ENCODE results near the gene ARMH2.

The ARMH2 gene

GRCh38 chr6:24821860-24822444 is 23.2 kb upstream of the ARMH2 start:
- in situ Hi-C loops (cut with MboI; ENCODE audit: low sequenced_read_pairs) = no loop called here

- in situ Hi-C loops (cut with MboI; ENCODE audit: low sequenced_read_pairs) = no loop called here
Observed at GRCh38 chr6:24818346-24818745, 19.6 kb upstream of the ARMH2 start.

GRCh38 chr6:24809728-24810127 is 11.0 kb upstream of the ARMH2 start:
- in situ Hi-C loops (cut with MboI; ENCODE audit: low sequenced_read_pairs) = no loop called here

GRCh38 chr6:24807584-24807983 is 8.9 kb upstream of the ARMH2 start:
- in situ Hi-C loops (cut with MboI; ENCODE audit: low sequenced_read_pairs) = no loop called here

GRCh38 chr6:24802271-24803059 is 3.7 kb upstream of the ARMH2 start:
- in situ Hi-C loops (cut with MboI; ENCODE audit: low sequenced_read_pairs) = no loop called here

- in situ Hi-C loops (cut with MboI; ENCODE audit: low sequenced_read_pairs) = no loop called here
Observed at GRCh38 chr6:24799541-24799915, 811 bp upstream of the ARMH2 start.

GRCh38 chr6:24797596-24798216 is 1.0 kb downstream of the ARMH2 start:
- in situ Hi-C loops (cut with MboI; ENCODE audit: low sequenced_read_pairs) = no loop called here

- in situ Hi-C loops (cut with MboI; ENCODE audit: low sequenced_read_pairs) = no loop called here
Observed at GRCh38 chr6:24796616-24797290, 2.0 kb downstream of the ARMH2 start.

GRCh38 chr6:24795106-24795505 is 3.6 kb downstream of the ARMH2 start:
- in situ Hi-C loops (cut with MboI; ENCODE audit: low sequenced_read_pairs) = no loop called here

- in situ Hi-C loops (cut with MboI; ENCODE audit: low sequenced_read_pairs) = no loop called here
Observed at GRCh38 chr6:24788031-24788665, 10.6 kb downstream of the ARMH2 start.

- in situ Hi-C loops (cut with MboI; ENCODE audit: low sequenced_read_pairs) = no loop called here
Observed at GRCh38 chr6:24780206-24780605, 18.5 kb downstream of the ARMH2 start.

- in situ Hi-C loops (cut with MboI; ENCODE audit: low sequenced_read_pairs) = no loop called here
Observed at GRCh38 chr6:24779416-24780016, 19.2 kb downstream of the ARMH2 start.

- in situ Hi-C loops (cut with MboI; ENCODE audit: low sequenced_read_pairs) = no loop called here
Observed at GRCh38 chr6:24778878-24779277, 19.8 kb downstream of the ARMH2 start.

- in situ Hi-C loops (cut with MboI; ENCODE audit: low sequenced_read_pairs) = no loop called here
Observed at GRCh38 chr6:24778121-24778520, 20.6 kb downstream of the ARMH2 start.

GRCh38 chr6:24777227-24777626 is 21.5 kb downstream of the ARMH2 start:
- in situ Hi-C loops (cut with MboI; ENCODE audit: low sequenced_read_pairs) = no loop called here

GRCh38 chr6:24775520-24776058 is 23.1 kb downstream of the ARMH2 start:
- in situ Hi-C loops (cut with MboI; ENCODE audit: low sequenced_read_pairs) = no loop called here

GRCh38 chr6:24774696-24775519 is 23.8 kb downstream of the ARMH2 start, which contains the start of gene GMNN:
Gene GMNN (plus strand): TSS chr6:24774937. CDS start chr6:24777247, 2,310 bp downstream.
- in situ Hi-C loops (cut with MboI; ENCODE audit: low sequenced_read_pairs) = no loop called here

- in situ Hi-C loops (cut with MboI; ENCODE audit: low sequenced_read_pairs) = no loop called here
Observed at GRCh38 chr6:24768361-24768760, 30.4 kb downstream of the ARMH2 start.

- in situ Hi-C loops (cut with MboI; ENCODE audit: low sequenced_read_pairs) = no loop called here
Observed at GRCh38 chr6:24766680-24767462, 31.8 kb downstream of the ARMH2 start.
